ENCODE measurements around the gene ZNF672.

DNA sequence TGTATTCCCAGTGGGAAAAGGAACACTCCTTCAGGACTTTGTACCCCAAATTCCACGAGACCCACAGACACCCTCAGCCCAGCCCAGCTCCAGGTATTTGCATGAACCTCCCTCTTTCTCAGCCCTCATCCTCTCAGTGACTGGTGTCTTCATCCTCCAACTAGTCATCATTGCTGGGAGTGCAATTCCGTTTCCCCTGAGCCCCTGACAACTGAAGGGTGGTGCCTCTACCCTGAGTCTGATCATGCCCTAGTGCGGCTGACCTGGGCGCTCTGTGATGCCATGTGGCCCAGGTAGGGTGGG, 24.6 kb downstream of the ZNF672 start:
- TF ChIP-seq POLR2AphosphoS5 (IDR thresholded peaks at IDR 0.05): no peak
- TF ChIP-seq, protein P1, sequence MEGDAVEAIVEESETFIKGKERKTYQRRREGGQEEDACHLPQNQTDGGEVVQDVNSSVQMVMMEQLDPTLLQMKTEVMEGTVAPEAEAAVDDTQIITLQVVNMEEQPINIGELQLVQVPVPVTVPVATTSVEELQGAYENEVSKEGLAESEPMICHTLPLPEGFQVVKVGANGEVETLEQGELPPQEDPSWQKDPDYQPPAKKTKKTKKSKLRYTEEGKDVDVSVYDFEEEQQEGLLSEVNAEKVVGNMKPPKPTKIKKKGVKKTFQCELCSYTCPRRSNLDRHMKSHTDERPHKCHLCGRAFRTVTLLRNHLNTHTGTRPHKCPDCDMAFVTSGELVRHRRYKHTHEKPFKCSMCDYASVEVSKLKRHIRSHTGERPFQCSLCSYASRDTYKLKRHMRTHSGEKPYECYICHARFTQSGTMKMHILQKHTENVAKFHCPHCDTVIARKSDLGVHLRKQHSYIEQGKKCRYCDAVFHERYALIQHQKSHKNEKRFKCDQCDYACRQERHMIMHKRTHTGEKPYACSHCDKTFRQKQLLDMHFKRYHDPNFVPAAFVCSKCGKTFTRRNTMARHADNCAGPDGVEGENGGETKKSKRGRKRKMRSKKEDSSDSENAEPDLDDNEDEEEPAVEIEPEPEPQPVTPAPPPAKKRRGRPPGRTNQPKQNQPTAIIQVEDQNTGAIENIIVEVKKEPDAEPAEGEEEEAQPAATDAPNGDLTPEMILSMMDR (IDR thresholded peaks at IDR 0.05): no peak

Data from prostate gland (tissue), 2 donors.